Embryonic facial prominence (tissue), 1 donor: Measurements from ENCODE around the gene TRIM72.
"Not testable (repeated sequence)": the region's sequence is repeated elsewhere in the genome, so short reads cannot be mapped to it uniquely, and the experiment has no call there.

ENCODE experiments used
- DNase-seq: peaks from one replicate; pipeline ENCODE4 v3.0.0-alpha.2; 2016; ENCODE audit errors: extremely low spot score

Gene TRIM72

GRCh38 chr16:31256466-31256865 is 42.5 kb downstream of the TRIM72 start:
- DNase-seq: no peak

GRCh38 chr16:31258366-31258765 is 44.4 kb downstream of the TRIM72 start:
- no peak for DNase-seq

GRCh38 chr16:31260136-31260931 is 46.4 kb downstream of the TRIM72 start:
- no peak for DNase-seq

- DNase-seq: no peak
These were observed 48.2 kb downstream of the TRIM72 start for GRCh38 chr16:31262084-31262483.

GRCh38 chr16:31265329-31266245 is 51.7 kb downstream of the TRIM72 start:
- no peak for DNase-seq

GRCh38 chr16:31267332-31268032 is 53.6 kb downstream of the TRIM72 start:
- no peak for DNase-seq

GRCh38 chr16:31268033-31268365 is 54.1 kb downstream of the TRIM72 start:
- DNase-seq: no peak

GRCh38 chr16:31268891-31269290 is 55.0 kb downstream of the TRIM72 start:
- no peak for DNase-seq

- no peak for DNase-seq
These were observed 55.6 kb downstream of the TRIM72 start for GRCh38 chr16:31269541-31269940.

- not testable (repeated sequence) for DNase-seq
These were observed 56.1 kb downstream of the TRIM72 start for GRCh38 chr16:31269973-31270372.

GRCh38 chr16:31270795-31271194 is 56.9 kb downstream of the TRIM72 start:
- no peak for DNase-seq

- no peak for DNase-seq
These were observed 57.8 kb downstream of the TRIM72 start for GRCh38 chr16:31271621-31272190.

- no peak for DNase-seq
These were observed 59.3 kb downstream of the TRIM72 start for GRCh38 chr16:31273187-31273586.

GRCh38 chr16:31273676-31274075 is 59.8 kb downstream of the TRIM72 start:
- DNase-seq: no peak

GRCh38 chr16:31274831-31275816 is 61.2 kb downstream of the TRIM72 start:
- no peak for DNase-seq

GRCh38 chr16:31276600-31276999 is 62.7 kb downstream of the TRIM72 start:
- DNase-seq: no peak

GRCh38 chr16:31277659-31278260 is 63.8 kb downstream of the TRIM72 start:
- DNase-seq: no peak

GRCh38 chr16:31278853-31279252 is 64.9 kb downstream of the TRIM72 start:
- not testable (repeated sequence) for DNase-seq
